OCI-LY1 (cell line): ENCODE data around the gene RBM10.

Experiments used
- CTCF ChIP-seq: fragments of 200-600 bp; sonication (generic), shearing (Covaris generic); IDR thresholded peaks from 2 replicates; pipeline ENCODE4 v1.5.1; 2017; ENCODE audit warnings: mild to moderate bottlenecking, antibody characterized with exemption, low read length, moderate library complexity, mixed read lengths
- EZH2 ChIP-seq: fragments of 200-600 bp; sonication (generic), shearing (Covaris generic); IDR thresholded peaks from 2 replicates; pipeline ENCODE4 v1.8.0; 2017; ENCODE audit warnings: borderline replicate concordance, mixed run types, mild to moderate bottlenecking, antibody characterized with exemption, low read length, moderate library complexity, mixed read lengths

- TF ChIP-seq EZH2 = no peak
- no peak for TF ChIP-seq CTCF
These were observed 59.9 kb downstream of the RBM10 start for GRCh38 chrX:47204970-47205369.
